Activated CD8-positive, alpha-beta memory T cell treated with anti-CD3 and anti-CD28 coated beads, Interleukin-2, amount 50 U/mL, for 24 hours (primary cell): ENCODE measurements around the gene RUFY3.
"Not testable (repeated sequence)": the region's sequence is repeated elsewhere in the genome, so short reads cannot be mapped to it uniquely, and the experiment has no call there.

Source experiments
- DNase-seq: peaks from one replicate; pipeline ENCODE4 v3.0.0-alpha.2; 2020; ENCODE audit errors: extremely low read depth

RUFY3 gene

DNA sequence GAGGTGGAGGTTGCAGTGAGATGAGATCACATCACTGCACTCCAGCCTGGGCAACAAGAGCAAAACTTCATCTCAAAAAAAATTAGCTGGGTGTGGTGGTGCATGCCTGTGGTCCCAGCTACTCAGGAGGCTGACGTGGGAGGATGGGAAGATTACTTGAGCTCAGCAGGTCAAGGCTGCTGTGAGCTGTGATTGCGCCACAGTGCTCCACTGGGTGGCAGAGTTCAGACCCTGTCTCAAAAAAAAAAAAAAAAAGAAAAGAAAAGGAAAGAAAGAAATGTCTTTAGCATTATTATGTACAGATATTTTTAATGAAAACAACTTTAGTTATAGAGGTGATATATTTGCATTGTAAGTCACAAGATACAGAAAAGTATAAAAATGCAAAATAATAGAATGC lies 14.2 kb downstream of the RUFY3 start:
- not testable (repeated sequence) for DNase-seq

DNA sequence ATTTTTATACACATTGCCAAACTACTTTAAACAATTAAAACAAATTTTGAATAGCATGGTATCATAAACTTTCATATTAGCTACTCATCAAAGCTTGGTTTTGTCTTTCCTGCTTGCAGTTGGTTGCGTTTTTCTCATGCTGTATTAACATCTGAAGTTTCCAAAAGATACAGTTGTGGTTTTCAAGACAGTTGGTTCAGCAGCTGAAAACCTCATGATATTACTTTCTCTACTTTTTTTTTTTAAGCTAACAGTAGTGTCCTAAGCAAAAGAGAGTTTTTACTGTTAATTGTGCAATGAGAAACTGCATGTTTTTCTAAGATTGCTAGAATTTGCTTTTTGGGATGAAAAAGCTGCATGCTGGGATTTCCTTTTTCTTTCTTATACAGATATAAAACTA lies 15.2 kb downstream of the RUFY3 start:
- DNase-seq = no peak

DNA sequence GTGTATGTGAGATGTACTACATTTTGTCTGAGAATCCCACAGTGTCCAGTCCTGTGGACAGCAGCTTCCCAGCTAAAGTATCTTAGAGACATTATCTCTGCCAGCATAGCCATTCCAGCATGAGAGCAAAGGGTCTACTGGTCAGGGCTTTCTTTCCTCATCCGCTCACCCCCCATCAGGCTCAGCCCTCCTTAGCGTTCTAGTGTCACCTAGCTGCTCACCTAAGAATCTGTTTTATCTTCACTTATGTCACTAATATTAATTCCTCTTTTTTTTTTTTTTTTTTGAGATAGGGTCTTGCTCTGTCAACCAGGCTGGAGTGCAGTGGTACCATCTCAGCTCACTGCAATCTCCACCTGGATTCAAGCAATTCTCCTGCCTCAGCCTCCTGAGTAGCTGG lies 15.6 kb downstream of the RUFY3 start:
- DNase-seq = no peak

DNA sequence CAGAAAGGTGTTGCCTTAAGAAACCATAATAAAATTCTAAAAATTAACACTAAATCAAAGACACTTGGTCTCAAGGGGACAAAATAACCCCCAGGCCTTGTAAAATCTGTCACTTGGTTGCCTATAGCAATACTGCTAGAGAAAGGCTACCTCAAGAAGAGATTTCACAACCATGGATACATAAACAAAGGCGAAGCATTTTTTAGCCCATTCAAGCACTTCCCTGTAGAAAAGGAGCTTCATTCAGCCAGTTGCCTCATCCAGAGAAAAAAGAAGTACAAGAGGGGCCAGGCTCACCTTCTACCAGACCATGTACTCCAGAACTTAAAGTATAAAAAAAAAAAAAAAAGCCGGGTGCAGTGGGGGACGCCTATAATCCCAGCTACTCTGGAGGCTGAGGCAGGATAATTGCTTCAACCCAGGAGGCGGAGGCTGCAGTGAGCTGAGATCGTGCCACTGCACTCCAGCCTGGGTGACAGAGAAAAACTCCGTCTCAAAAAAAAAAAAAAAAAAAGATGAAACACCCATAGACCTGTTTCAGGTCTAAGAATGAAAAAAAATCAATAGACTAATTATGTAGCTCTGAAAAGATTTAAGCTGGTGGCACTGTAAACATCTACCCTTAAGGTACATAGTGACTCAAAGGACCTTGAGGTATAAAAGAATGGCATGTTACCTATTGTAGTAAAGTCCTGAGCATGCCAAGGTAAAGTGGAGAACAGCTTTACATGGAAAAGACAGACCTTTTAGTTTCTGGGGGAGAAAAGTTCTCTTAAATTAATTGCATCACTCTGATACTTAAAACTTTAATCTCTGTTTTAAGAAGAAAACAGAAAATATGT lies 18.0 kb downstream of the RUFY3 start:
- DNase-seq = no peak

DNA sequence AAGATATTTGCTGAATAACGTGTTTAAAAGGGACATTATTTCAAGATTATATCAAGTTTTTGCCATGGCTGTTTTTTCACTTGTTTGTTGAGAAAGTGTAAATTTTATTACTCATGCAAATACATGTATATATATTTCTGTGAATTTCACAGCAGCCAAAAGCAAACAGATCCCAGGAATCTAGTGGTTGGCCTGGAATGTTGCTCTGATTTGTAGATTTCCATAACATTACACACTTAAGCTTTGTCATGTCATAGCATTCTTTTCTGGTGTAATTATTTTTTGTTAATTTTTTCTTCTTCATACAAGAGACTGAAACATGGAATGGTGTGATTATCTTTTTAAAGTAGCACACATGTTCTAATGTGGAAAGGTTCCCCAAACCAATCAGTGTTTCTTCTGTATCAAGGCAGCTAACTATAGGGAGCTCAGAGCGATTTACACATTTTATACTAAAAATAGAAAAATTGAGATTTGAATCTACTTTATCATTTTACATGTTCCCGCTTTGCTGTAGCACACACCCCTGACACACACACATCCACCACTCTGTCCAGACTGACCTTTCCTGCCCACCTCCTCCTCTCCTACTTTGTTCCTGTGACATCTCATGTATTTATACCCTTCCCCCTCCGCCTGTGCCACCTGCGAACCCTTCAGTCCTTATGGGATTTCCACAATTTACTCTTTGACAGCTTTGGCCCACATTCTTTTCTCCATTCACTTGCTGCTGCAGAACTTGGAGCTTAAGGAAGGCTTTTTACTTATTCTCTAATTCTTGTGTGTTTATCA lies 20.3 kb downstream of the RUFY3 start:
- no peak for DNase-seq

DNA sequence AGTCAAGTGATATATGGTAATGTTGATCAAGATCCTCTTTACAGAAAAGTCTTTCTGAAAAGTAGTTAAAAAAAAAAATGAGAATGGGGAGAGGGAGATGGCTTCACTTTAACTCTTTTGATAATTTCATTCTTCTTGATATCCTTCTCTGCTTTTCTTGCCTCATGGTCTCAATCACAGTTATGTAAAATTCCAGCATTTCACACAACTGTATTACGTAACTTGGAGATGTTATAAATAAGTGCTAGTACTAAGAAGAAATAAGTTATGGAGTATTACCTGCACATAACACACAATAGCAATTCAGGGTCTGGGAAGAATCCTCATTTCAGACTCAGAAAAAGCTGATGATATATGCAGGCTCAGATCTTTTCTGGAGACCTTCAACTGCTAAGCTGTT lies 22.0 kb downstream of the RUFY3 start:
- no peak for DNase-seq

DNA sequence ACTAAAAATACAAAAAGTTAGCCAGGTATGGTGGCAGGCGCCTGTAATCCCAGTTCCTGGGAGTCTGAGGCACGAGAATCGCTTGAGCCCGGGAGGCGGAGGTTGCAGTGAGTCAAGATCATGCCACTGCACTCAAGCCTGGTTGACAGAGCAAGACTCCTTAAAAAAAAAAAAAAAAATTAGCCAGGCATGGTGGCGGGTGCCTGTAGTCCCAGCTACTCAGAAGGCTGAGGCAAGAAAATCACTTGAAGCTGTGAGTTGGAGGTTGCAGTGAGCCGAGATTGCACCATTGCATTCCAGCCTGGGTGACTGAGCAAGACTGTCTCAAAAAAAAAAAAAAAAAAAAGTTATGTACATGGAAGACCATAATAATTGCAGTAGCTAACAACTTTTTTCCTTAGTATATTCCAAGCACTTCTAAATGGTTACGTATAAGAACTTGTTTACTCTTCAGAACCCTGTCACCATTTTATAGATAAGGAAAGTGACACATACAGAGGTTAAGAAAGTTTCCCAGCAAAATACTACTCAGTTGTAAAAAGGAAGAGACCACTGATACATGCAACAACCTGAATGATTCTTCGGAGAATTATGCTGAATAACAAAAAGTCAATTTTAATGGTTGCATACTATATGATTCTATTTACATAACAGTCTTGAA lies 24.5 kb downstream of the RUFY3 start:
- no peak for DNase-seq

DNA sequence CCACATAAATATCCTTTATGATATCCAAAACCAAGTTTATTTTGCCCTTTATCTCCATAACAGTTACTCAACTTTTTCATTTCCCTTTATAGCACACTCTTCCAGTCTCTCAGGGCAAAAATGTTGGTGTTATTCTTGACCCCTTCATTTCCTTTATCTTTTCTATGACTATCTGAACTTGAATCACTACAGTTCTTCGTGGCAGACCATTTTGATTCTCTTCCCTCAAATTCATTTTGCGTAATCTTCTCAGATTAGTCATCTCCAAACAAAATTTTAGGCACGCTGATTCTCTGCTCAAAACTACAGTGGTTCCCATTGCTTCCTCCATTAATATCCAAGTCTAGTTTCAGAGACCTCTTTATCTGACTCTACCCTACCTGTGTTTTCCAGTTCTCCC lies 26.1 kb downstream of the RUFY3 start:
- DNase-seq = no peak

DNA sequence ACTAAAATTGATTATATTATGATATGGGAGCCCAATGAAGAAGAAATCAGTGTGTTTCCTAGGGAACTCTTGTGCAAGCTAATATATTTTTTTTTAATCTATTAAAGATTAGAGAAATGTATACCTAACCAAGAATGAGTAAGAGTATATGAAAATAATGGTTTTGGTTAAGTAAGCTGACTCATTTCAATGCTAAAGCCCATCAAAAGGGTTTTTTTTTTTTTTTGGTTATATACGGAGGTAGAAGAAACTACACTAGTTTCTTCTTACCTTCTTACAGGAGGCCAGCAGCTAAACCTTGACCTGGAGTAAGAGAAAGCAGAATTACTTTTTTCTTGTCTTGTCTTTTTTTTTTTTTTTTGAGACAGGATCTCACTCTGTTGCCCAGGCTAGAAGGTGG lies 27.5 kb downstream of the RUFY3 start:
- DNase-seq = no peak

DNA sequence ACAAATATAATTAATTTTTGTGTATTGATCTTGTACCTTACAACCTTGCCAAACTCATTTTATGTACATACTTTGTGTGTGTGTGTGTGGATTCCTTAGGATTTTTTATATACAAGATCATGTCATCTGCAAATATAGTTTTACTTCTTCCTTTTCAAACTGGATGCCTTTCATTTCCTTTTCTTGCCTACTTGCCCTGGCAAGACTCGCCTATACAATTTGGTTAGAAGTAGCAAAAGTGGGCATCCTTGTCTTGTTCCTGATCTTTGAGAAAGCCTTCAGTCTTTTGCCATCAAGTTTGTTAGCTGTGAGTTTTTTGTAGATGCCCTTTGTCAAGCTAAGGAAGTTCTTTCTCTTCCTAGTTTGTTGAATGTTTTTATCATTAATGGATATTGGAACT lies 30.5 kb downstream of the RUFY3 start:
- DNase-seq = no peak

DNA sequence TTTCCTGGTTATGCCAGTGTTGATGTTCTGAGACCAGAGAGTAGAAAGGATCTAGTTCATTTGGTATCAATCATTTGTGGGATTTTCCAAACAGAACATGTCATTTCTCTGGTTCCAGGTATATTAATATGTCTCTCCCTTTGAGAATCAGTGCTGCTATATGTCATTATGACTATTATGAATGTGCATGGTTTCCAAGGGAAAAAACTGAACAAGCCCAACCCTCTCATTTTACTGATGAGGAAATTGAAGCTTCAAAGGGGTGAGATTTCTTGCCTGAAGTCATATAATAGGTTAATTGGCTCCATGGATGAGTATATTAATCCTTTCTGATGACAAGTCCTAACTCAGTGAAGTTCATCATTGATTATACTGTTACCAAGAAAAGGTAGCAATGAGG lies 31.9 kb downstream of the RUFY3 start:
- no peak for DNase-seq

DNA sequence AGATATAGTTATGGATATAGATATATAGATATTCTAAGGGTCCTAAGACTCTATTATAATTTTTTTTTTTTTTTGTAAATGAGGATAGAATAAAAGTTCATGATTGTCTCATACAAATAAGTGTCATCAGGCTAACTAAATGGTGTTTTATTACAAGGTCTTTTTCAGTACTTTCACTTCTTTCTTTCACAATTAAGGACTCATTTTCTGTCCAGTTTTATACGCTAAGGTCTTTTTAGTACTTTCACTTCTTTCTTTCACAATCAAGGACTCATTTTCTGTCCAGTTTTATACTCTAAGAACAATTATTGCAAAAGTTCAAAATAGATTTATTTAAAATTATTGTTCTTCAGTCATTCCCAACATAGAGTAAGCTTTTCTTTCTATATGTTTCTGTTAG lies 32.7 kb downstream of the RUFY3 start:
- no peak for DNase-seq

DNA sequence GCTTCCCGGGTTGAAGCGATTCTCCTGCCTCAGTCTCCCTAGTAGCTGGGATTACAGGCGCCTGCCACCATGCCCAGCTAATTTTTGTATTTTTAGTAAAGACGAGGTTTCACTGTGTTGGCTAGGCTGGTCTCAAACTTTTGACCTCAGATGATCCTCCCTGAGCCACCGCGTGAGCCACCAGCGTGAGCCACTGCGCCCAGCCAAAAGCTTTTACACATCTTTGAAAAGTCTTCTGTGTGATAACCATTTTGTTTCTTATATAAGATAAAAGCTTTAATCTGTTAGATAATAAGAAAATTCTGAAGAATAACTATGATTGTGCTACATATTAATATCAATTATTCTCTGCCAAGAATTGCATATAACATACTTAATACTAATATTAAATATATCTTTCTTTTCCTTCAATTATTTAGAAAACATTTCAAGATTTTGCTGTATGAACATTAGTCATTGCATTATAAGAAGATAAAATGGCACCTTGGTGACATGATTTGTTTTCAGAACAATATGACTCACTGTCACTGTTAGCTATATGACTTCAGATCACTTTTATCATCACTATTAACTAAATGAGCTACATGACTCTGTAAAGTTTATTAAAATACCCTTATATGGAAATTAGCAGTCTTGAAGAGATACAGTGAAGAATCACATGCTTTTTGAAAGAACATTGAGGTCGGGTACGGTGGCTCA lies 33.4 kb downstream of the RUFY3 start:
- no peak for DNase-seq

DNA sequence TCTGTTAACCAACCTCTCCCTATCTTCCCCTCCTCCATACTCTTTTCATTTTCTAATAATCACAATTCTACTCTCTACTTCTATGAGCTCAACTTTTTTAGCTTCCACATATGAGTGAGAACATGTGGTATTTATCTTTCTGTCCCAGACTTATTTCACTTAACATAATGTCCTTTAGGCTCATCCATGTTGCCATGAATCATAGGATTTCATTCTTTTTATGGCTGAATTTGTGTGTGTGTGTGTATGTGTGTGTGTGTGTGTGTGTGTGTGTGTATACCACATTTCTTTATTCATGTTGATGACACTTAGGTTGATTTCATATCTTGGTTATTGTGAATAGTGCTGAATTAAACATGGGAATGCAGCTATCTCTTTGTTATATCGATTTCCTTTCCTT lies 37.4 kb downstream of the RUFY3 start:
- DNase-seq = no peak

DNA sequence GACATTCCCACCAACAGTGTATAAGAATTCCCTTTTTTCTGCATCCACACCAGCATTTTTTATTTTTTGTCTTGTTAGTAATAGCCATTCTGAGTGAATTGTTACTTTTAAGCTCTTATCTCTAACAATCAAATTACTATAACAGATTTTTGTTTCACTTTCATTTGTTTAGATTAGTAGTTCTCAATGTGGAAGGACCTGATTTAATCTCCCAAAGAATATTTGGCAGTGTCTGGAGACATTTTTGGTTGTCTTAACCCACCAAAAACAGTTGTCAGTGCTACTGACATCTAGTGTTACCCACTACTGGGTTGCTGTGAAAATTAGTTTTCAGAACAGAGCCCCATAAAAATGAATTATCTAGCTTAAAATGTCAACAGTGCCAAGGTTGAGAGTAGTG lies 37.9 kb downstream of the RUFY3 start:
- DNase-seq = no peak

DNA sequence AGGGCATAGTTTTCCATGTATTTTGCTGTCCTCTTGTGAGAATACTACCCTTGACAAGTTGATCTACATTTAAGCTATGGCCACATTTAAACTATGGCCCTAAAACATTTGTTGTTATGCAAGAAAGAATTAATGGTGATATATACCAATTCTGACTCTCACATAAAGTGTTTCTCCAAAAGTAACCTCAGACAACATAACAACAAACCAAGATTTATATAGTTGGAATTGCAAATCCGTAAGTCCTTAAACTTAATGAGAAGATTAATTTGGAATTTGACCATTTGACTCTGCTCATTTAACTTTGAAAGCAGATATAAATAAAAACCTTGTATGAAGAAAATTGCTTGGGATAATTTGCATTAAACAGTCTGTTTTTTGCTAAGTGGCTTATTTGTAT lies 38.9 kb downstream of the RUFY3 start:
- DNase-seq = no peak

DNA sequence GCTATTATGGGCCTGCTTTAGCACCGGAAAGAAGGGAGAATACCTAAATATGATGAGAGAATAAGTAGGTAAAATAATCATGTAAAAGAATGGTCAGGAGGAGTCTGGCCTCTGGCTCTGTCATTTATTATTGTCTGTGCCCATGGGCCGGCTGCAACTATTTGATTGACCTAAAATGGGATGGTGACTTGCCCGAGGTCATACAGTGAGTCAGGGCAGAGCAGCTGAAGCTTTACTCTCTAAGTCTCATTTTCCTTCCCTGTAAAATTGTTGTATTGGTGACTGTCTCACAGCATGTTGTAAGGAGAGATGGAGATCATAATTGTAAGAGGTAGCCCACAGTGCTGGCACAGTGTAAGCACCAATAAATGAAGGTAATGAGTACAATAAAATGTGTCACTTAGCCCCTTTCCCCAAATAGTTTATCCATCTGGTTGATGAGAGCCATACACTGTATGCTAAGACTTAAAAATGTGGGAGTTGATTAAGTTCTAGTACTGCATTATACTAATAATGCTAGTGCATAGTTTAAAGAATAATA lies 39.6 kb downstream of the RUFY3 start:
- DNase-seq = no peak

DNA sequence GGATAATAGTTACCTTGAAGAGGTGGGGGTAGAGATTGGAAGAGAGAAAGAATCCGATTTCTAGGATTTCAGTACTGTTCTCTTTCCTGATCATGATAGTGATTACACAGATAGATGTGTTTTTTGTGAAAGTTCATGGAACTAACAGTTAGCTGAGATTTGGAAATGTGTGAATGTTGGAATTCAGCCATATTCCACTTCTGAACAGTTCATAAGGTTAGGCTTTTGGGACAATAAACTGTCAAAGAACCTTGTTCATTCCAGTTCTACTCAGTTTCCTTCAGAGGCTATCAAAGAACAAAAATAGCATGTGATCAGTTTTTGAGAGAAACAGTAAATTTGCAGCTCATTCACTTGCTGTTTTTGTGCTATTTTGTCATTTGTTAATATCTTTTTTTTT lies 43.6 kb downstream of the RUFY3 start:
- no peak for DNase-seq

DNA sequence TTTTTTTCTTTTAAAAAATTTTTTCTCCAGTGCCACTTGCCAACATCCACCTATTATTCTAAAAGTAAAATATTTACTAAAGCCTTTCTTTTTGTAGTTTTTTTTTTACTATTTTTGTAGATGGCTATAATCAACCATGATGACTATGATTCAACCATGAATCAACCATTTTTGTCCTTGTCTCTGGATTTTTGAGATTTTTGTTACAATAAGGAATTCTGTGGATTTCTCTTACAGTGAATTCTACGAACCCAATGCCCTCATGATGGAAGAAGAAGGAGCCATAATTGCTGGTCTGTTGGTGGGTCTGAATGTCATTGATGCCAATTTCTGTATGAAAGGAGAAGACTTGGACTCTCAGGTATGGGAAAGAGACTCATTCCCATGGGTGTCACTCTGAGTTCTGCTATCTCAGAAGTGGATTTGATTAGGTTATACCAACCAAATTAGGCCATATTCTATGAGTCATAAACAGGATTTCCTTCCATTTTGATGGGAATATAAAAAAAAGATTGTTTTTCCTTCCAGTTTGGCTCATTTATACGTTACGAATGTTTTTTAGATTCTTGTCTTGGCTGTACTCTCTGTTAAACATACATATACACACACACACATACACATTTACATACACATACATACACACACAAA lies 46.7 kb downstream of the RUFY3 start:
- no peak for DNase-seq

DNA sequence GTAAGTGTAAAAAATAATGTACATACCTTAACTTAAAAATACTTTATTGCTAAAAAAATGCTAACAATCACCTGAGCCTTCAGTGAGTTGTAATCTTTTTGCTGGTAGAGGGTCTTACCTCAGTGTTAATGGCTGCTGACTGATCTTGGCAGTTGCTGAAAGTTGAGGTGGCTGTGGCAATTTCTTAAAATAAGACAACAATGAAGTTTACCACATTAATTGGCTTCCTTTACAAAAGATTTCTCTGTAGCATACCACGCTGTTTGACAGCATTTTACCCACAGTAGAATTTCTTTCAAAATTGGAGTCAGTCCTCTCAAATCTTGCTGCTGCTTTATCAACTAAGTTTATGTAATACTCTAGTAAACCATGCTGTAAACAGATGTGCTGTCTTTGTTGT lies 47.6 kb downstream of the RUFY3 start:
- DNase-seq = not testable (repeated sequence)

DNA sequence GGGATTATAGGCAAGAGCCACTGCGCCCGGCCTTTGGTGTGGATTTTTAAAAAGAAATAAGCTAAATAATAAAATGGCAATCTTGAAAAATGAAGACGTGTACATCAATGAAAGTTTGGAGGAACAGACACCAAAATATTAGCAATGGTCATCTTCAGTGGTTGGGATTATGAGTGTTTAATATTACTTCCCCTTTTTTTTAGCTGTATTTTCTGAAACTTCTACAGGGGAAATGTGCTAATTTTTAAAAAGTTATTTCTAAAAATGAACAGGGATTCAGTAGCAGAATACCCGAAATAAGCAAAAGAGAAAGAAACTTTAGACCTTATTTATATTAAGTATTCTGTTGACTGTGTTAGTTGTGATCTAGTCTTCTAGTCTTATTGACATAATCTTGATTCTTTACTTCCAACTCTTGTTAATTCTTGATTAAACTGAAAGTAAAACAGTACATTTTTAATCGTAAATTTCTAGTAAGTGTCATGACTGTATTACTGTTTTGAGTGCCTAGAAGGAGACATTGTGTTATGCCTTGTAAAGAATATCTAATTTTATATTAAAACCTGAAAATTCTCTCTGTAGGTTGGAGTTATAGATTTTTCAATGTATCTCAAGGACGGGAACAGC lies 51.3 kb downstream of the RUFY3 start:
- no peak for DNase-seq
